ENCODE measurements around the gene ATP8A2.

GRCh38 chr13:26020891-26021290, 649.1 kb downstream of the ATP8A2 start:
- TF ChIP-seq CTCF (IDR thresholded peaks at IDR 0.05; ENCODE audit: insufficient read depth, low read depth, low read length) (no peak), EZH2 (IDR thresholded peaks at IDR 0.05; ENCODE audit: insufficient read depth, low read length) (no peak)

Data from astrocyte (in vitro differentiated cells and primary cell).